Heart right ventricle (tissue), 16 donors: Measurements from ENCODE around the gene IGIP. TPM values are rescaled to one million over a fixed set of nuclear protein-coding genes. Genes with fewer than 3 reads are reported as not detected.
A peak's percentile ranks its signal among the peaks of the same experiment; 100 is the strongest.

Experiments used
- ATAC-seq, 8 donors: fragments of 200-7000 bp; cut with Tn5 transposase; one replicate each; pipeline ENCODE4 v1.9.1; 2020; ENCODE audit warnings: mild to moderate bottlenecking in 8 of 8, moderate library complexity in 8 of 8, moderate number of reproducible peaks in 1 of 8
- DNase-seq, 2 donors: peaks; one replicate each; pipeline ENCODE4 v3.0.0-alpha.2; 2020
- H3K27ac ChIP-seq, 10 donors: fragments of 200-600 bp; sonication (generic) in 2 of 10; one replicate each; pipeline versions ENCODE4 v1.5.0 to v1.8.0; 2020 to 2022; ENCODE audit warnings: mild to moderate bottlenecking in 3 of 10
- H3K27me3 ChIP-seq, 7 donors: fragments of 200-600 bp; one replicate each; pipeline ENCODE4 v1.8.0; 2021 to 2022; ENCODE audit warnings: mild to moderate bottlenecking in 2 of 7
- H3K36me3 ChIP-seq, 9 donors: fragments of 200-600 bp; sonication (generic) in 1 of 9; one replicate each; pipeline versions ENCODE4 v1.5.0 to v1.8.0; 2020 to 2022; ENCODE audit warnings: mild to moderate bottlenecking in 2 of 9
- H3K4me1 ChIP-seq, 9 donors: fragments of 200-600 bp; sonication (generic) in 1 of 9; one replicate each; pipeline versions ENCODE4 v1.5.0 to v1.8.0; 2020 to 2022; ENCODE audit warnings: mild to moderate bottlenecking in 4 of 9
- H3K4me3 ChIP-seq, 10 donors: fragments of 200-600 bp; sonication (generic) in 2 of 10; one replicate each; pipeline versions ENCODE4 v1.5.0 to v1.8.0; 2020 to 2022; ENCODE audit warnings: mild to moderate bottlenecking in 7 of 10, moderate library complexity in 2 of 10
- H3K9me3 ChIP-seq, 11 donors: fragments of 200-600 bp in 10 of 11; sonication (generic) in 2 of 11; one replicate each; pipeline versions ENCODE4 v1.5.0 to v1.8.0; 2013 to 2022; ENCODE audit warnings: mild to moderate bottlenecking in 2 of 11, control low read depth in 1 of 11, moderate library complexity in 1 of 11
- WGBS, 2 donors: extraction: QIAGEN DNeasy Blood & Tissue Kit; methylation state at CpG; one replicate each; pipeline ENCODE4 v1.1.7; 2013; ENCODE audit warnings: inconsistent platforms in 1 of 2; 5-methylcytosine and 5-hydroxymethylcytosine counted together
- intact Hi-C, 10 donors: fragments of 100-400 bp; cut with DNase I; formaldehyde crosslinking; loops; one replicate each; pipeline versions ENCODE4 v1.11.1 to v1.14.2; 2022
- polyA plus RNA-seq, 2 donors: library from polyadenylated mRNA; stranded (reverse); fragments of 200-250 nt; gene quantifications; one replicate each; pipeline ENCODE4 v1.2.3, GENCODE V29; 2013
- total RNA-seq, 10 donors: library from RNA; stranded (reverse); fragmentation: NEBNext Ultra II Directional in 3 of 10; extraction: Animal tissue kit (Norgen Biotek cat#: 25700) in 3 of 10; gene quantifications; one replicate each; pipeline versions ENCODE4 v1.2.1 to v1.2.4, GENCODE V29; 2021 to 2023
- TF ChIP-seq, protein P1 (sequence below), 9 donors: fragments of 200-600 bp; sonication (generic) in 2 of 9; IDR thresholded peaks; one replicate each; pipeline versions ENCODE4 v1.5.0 to v1.8.0; 2021 to 2022; ENCODE audit warnings: antibody characterized with exemption in 9 of 9, mild to moderate bottlenecking in 5 of 9, moderate library complexity in 1 of 9
- donor health status: Arrhythmogenic right ventricular cardiomyopathy.
- donor health status: ischemic (EF 13 %, LVEDD 7.1; RV severe dilation, severe dysfunction).
- donor health status: healthy with polysubstance abuse.
- donor health status: DM: no; HTN: yes; CAD: no.
- donor health status: DM: no; HTN: no; CAD: no.
- donor health status: ischemic (EF 25% LVEDD 6.9; RV normal size, moderate dysfunction).
- donor health status: ischemic (EF 25% LVEDD 5.7; RV mildly dilated, moderate dysfunction).
- donor health status: healthy.
- donor health status: DM: yes; HTN: yes; CAD: no.
- donor health status: Ischemic cardiomyopathy.
- donor health status: ischemic (EF 35%, LVEDD 5.7; RV mildly dilated, moderate dysfunction).
- donor health status: nonischemic (EF 11% LVEDD 7.7; RV severe dilation, severe dysfunction).
- donor health status: DM: yes; HTN: yes; CAD: no.
- donor health status: PGD.
- donor health status: ischemic (EF 29% LVEDD 5.4; RV normal size, mild dysfunction).
- donor health status: nonischemic (EF 23%, LVEDD 6.1; RV moderate dilation, normal function).

IGIP gene
- total and polyA plus RNA-seq, 12 donors: 5.0 to 17.2 (median 12.4) TPM

DNA sequence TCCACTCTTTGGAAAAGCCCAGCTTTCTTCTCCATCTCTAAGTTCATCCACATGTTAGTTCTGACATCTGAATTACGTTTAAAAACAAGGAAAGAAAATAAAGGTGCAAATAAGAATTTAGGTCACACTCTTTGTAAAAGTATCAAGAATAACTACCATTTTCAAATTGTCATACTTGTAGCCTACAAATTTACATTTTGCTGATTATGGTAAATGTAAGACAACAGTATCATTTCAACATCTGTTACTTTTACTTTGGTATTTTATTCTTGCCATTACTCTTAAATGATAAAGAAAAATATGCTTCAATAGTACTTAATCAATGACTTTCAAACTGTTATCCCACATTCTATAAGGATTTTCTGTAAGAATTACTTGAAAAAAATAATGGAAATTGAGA, 21.6 kb upstream of the IGIP start:
- H3K36me3 ChIP-seq: no peaks in the 10 kb centered on the region
- intact Hi-C loops: no loop called here
- no peaks in the 10 kb centered on the region for H3K9me3 ChIP-seq
- 49 to 60% methylated on average over 1 of the region's 1 CpG for WGBS, 2 donors
- TF ChIP-seq, protein P1, sequence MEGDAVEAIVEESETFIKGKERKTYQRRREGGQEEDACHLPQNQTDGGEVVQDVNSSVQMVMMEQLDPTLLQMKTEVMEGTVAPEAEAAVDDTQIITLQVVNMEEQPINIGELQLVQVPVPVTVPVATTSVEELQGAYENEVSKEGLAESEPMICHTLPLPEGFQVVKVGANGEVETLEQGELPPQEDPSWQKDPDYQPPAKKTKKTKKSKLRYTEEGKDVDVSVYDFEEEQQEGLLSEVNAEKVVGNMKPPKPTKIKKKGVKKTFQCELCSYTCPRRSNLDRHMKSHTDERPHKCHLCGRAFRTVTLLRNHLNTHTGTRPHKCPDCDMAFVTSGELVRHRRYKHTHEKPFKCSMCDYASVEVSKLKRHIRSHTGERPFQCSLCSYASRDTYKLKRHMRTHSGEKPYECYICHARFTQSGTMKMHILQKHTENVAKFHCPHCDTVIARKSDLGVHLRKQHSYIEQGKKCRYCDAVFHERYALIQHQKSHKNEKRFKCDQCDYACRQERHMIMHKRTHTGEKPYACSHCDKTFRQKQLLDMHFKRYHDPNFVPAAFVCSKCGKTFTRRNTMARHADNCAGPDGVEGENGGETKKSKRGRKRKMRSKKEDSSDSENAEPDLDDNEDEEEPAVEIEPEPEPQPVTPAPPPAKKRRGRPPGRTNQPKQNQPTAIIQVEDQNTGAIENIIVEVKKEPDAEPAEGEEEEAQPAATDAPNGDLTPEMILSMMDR (IDR thresholded peaks at IDR 0.05): no peak
- ATAC-seq (no peak), DNase-seq (no peak)
- H3K4me3 ChIP-seq: no peak overlapping the region
- peaks cover 0 to 23% (median 0%) of the 10 kb centered on the region in 7 donors for H3K27me3 ChIP-seq
- H3K27ac ChIP-seq: no peak overlapping the region
- H3K4me1 ChIP-seq: peaks cover 0 to 26% (median 18%) of the 10 kb centered on the region in 9 donors

DNA sequence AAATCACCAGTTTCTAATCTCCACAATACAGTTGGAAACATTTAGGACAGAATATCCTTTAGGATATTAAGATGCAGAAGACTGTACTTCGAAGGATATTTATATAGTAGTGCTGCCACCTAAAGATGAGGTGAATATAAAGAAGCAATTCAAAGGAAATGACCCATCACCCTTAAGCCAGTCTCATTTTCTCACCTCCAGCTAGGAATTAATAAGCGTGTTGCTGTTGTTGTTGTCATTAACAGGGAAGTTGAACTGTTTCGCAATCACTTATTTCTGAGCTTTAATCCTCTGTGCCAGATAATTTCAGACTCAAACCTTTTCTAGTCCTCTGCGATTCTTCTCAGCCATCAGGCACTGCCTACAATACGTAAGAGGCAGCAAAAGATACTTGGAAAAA, 19.6 kb upstream of the IGIP start:
- Histone ChIP-seq H3K27me3 (peaks cover 0 to 42% (median 0%) of the 10 kb centered on the region in 7 donors), H3K9me3 (no peaks in the 10 kb centered on the region), H3K36me3 (no peaks in the 10 kb centered on the region), H3K27ac (peak overlapping the region in 7 of 10 donors; percentile 94 to 100 (median 99)), H3K4me1 (peaks cover 0 to 40% (median 29%) of the 10 kb centered on the region in 9 donors), H3K4me3 (no peak overlapping the region)
- TF ChIP-seq, protein P1 (IDR thresholded peaks at IDR 0.05): no peak
- intact Hi-C loops: loop anchor here in 6 of 10 donors (2.0 to 5.0 kb wide), 4 partner anchors 33 to 41 kb away; no protein-coding TSS in a partner anchor
- ATAC-seq (no peak), DNase-seq (no peak)
- WGBS, 2 donors: 66 to 68% methylated on average over 5 of the region's 5 CpGs

DNA sequence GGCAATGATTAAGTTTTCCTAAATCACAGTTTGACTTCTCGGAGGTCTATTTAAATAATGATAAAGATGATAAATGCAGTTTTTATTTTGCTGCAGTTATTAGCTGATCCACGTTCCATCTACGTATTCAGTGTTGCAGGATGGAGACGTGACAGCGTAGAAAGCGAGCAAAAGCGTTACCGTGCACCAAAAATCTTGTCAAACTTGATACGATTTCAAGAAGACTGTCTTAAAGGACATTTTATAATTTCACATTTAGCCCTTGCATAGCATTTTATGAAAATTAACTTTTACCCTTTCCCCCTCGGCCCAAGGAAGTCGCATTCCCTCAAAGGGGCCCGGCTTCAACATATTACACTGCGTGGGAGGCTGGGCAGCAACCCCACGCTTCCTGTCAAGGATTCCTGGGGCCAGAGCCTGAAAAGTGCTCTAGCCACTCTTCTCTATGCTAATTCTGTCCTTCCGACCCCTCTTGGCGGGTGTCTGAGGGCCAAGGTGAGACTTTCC, 18.9 kb upstream of the IGIP start:
- DNase-seq: no peak
- Histone ChIP-seq H3K9me3 (no peaks in the 10 kb centered on the region), H3K4me3 (peak overlapping the region; percentile 61 to 85 (median 76)), H3K27me3 (peaks cover 0 to 45% (median 0%) of the 10 kb centered on the region in 7 donors), H3K36me3 (no peaks in the 10 kb centered on the region), H3K4me1 (peaks cover 0 to 46% (median 33%) of the 10 kb centered on the region in 9 donors), H3K27ac (peak overlapping the region; percentile 94 to 100 (median 98))
- WGBS, 2 donors: 48 to 54% methylated on average over 16 of the region's 16 CpGs
- TF ChIP-seq, protein P1 (IDR thresholded peaks at IDR 0.05): no peak
- ATAC-seq: peak in 6 of 8 donors; percentile 6 to 33 (median 16)
- intact Hi-C loops: loop anchor here in 6 of 10 donors (2.0 to 5.0 kb wide), 4 partner anchors 34 to 40 kb away; no protein-coding TSS in a partner anchor

DNA sequence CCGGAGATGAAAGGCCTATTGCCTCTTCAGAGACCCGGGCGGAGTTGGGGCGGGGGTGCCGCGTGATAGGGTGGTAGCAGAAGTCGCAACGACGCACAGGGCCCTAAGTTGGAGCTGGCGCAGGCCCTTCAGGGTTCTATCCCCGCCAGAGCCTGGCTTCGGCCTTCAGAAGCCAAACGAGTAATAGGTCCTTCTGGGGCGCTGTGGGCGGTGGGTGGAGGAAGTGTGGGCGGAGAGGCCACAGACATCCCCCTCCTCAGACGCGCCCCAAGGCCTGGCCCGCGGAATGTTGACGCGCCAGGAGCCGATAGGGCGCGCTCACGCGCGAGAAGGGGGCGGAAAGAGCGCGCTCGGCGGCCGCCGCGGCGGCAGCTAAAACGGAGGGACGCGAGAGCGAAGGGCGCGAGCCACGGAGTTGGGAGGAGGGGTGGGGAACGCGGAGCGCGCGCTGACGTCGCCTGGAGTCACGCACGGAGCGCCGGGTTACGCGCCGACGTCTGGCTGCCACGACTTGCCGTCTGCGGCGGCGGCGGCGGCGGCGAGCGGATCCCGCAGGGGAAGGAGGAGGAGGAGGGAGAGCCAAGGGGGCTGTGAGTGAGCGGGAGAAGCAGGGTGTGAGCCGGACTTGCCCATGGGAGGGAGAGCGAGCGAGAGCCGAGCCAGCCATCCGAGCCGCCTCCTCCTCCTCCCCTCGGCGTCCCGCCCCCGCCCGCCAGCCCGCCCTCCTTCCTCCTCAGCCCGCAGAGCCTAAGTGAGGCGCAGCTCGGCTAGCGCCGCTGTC, 18.2 kb upstream of the IGIP start:
- H3K4me3 ChIP-seq: peak overlapping the region; percentile 61 to 85 (median 76)
- no peaks in the 10 kb centered on the region for H3K9me3 ChIP-seq
- WGBS, 2 donors: 0 to 1% methylated on average over 55 to 80 of the region's 88 CpGs
- H3K36me3 ChIP-seq: no peaks in the 10 kb centered on the region
- intact Hi-C loops: loop anchor here in 6 of 10 donors (2.0 to 5.0 kb wide), 4 partner anchors 35 to 40 kb away; no protein-coding TSS in a partner anchor
- H3K4me1 ChIP-seq: peaks cover 0 to 53% (median 39%) of the 10 kb centered on the region in 9 donors
- peak overlapping the region; percentile 94 to 100 (median 98) for H3K27ac ChIP-seq
- DNase-seq (peak; percentile 93 to 95), ATAC-seq (peak; percentile 97 to 99 (median 98))
- TF ChIP-seq, protein P1 (IDR thresholded peaks at IDR 0.05): peak in 6 of 9 donors; percentile 2 to 53 (median 36)
- H3K27me3 ChIP-seq: peaks cover 0 to 45% (median 0%) of the 10 kb centered on the region in 7 donors
